Right lobe of liver (tissue), 6 donors: ENCODE results near the gene ARSD. TPM values are rescaled to one million over a fixed set of nuclear protein-coding genes. Genes with fewer than 3 reads are reported as not detected.

Experiments
- ATAC-seq, 4 donors: fragments of 200-7000 bp; cut with Tn5 transposase; one replicate each; pipeline ENCODE4 v1.9.1; 2020; ENCODE audit warnings: mild to moderate bottlenecking in 4 of 4, moderate library complexity in 4 of 4
- DNase-seq, 3 donors: peaks; one replicate each; pipeline ENCODE4 v3.0.0-alpha.2; 2020
- H3K27ac ChIP-seq, 3 donors: fragments of 200-600 bp; one replicate each; pipeline ENCODE4 v1.8.0; 2022
- H3K27me3 ChIP-seq, 2 donors: fragments of 200-600 bp; one replicate each; pipeline ENCODE4 v1.8.0; 2022
- H3K36me3 ChIP-seq, 4 donors: fragments of 200-600 bp; sonication (generic) in 1 of 4; one replicate each; pipeline versions ENCODE4 v1.5.1 to v1.8.0; 2017 to 2022; ENCODE audit warnings: control low read depth in 1 of 4
- H3K4me1 ChIP-seq, 4 donors: fragments of 200-600 bp; sonication (generic) in 1 of 4; one replicate each; pipeline versions ENCODE4 v1.5.1 to v1.8.0; 2017 to 2022; ENCODE audit warnings: control low read depth in 1 of 4
- H3K4me3 ChIP-seq, 3 donors: fragments of 200-600 bp; one replicate each; pipeline ENCODE4 v1.8.0; 2022
- H3K9me3 ChIP-seq, 4 donors: fragments of 200-600 bp; sonication (generic) in 1 of 4; one replicate each; pipeline versions ENCODE4 v1.5.1 to v1.8.0; 2017 to 2022; ENCODE audit warnings: control low read depth in 1 of 4
- POLR2A ChIP-seq: fragments of 450-650 bp; IDR thresholded peaks from one replicate; pipeline ENCODE4 v1.6.1; 2017; ENCODE audit warnings: antibody characterized with exemption, mild to moderate bottlenecking
- WGBS: methylation state at CpG from one replicate; pipeline ENCODE4 v1.1.6; 2018; ENCODE audit warnings: low coverage, low lambda C conversion rate; ENCODE audit not compliant: insufficient coverage; ENCODE audit errors: missing lambda C conversion rate; 5-methylcytosine and 5-hydroxymethylcytosine counted together
- intact Hi-C, 2 donors: fragments of 100-400 bp; cut with DNase I; formaldehyde crosslinking; loops; one replicate each; pipeline versions ENCODE4 v1.11.2 to v1.14.1; 2022
- total RNA-seq, 6 experiments: library from RNA; depleted of rRNA in 2 of 6; stranded (reverse); fragments of >200 nt in 2 of 6; fragmentation: NEBNext Ultra II Directional in 3 of 6; extraction: Animal tissue kit (Norgen Biotek cat#: 25700) in 3 of 6; gene quantifications; one replicate each; pipeline versions ENCODE4 v1.1.0 to v1.2.4, GENCODE V29; 2016 to 2023
- TF ChIP-seq, protein P1 (sequence below), 4 donors: fragments of 200-600 bp in 3 of 4; fragments of 450-650 bp in 1 of 4; IDR thresholded peaks; one replicate each; pipeline versions ENCODE4 v1.5.1 to v1.8.0; 2016 to 2022; ENCODE audit warnings: antibody characterized with exemption in 4 of 4, mild to moderate bottlenecking in 2 of 4
- donor health status: DM: no; HTN: yes; CAD: no.
- donor health status: DM: no; HTN: no; CAD: no.
- donor health status: DM: no; HTN: no; CAD: no.
- donor health status: DM: no; HTN: yes; CAD: no.
- donor health status: DM: no; HTN: yes; CAD: no.

The ARSD gene
- total RNA-seq, 6 experiments from 2014 or later = 26.2 to 76.0 (median 34.2) TPM

- Histone ChIP-seq H3K36me3 (peaks cover 0 to 7% (median 0%) of the 10 kb centered on the region in 4 donors), H3K27ac (no peak overlapping the region), H3K9me3 (no peaks in the 10 kb centered on the region), H3K4me1 (peaks cover 0 to 13% (median 0%) of the 10 kb centered on the region in 4 donors), H3K27me3 (no peaks in the 10 kb centered on the region), H3K4me3 (no peak overlapping the region)
- intact Hi-C loops = no loop called here
- ATAC-seq (no peak), DNase-seq (no peak)
- TF ChIP-seq, protein P1, sequence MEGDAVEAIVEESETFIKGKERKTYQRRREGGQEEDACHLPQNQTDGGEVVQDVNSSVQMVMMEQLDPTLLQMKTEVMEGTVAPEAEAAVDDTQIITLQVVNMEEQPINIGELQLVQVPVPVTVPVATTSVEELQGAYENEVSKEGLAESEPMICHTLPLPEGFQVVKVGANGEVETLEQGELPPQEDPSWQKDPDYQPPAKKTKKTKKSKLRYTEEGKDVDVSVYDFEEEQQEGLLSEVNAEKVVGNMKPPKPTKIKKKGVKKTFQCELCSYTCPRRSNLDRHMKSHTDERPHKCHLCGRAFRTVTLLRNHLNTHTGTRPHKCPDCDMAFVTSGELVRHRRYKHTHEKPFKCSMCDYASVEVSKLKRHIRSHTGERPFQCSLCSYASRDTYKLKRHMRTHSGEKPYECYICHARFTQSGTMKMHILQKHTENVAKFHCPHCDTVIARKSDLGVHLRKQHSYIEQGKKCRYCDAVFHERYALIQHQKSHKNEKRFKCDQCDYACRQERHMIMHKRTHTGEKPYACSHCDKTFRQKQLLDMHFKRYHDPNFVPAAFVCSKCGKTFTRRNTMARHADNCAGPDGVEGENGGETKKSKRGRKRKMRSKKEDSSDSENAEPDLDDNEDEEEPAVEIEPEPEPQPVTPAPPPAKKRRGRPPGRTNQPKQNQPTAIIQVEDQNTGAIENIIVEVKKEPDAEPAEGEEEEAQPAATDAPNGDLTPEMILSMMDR (IDR thresholded peaks at IDR 0.05) = peak in 1 of 4 donors; percentile 25
- no peak for TF ChIP-seq POLR2A
- WGBS = 94% methylated on average over 2 of the region's 2 CpGs
Observed at GRCh38 chrX:2903366-2903765, 25.8 kb downstream of the ARSD start.

DNA sequence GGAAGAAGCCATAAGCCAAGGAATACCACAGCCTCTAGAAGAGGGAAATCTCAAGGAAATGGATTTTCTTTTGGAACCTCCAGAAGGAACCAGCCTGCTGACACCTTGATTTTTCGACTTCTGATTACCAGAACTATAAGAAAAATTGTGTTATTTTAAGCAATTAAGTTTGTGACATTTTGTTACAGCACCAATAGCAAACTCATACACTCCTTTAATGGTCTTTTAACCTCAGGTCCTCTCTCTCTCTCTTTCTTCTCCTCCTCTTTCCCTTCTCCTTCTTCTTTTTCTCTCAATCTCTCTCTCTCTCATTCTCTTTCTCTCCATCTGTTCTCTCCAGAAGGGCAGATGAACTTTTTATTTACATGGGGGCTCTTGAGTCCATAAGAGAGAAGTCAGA, 26.3 kb downstream of the ARSD start:
- H3K27ac ChIP-seq = no peak overlapping the region

DNA sequence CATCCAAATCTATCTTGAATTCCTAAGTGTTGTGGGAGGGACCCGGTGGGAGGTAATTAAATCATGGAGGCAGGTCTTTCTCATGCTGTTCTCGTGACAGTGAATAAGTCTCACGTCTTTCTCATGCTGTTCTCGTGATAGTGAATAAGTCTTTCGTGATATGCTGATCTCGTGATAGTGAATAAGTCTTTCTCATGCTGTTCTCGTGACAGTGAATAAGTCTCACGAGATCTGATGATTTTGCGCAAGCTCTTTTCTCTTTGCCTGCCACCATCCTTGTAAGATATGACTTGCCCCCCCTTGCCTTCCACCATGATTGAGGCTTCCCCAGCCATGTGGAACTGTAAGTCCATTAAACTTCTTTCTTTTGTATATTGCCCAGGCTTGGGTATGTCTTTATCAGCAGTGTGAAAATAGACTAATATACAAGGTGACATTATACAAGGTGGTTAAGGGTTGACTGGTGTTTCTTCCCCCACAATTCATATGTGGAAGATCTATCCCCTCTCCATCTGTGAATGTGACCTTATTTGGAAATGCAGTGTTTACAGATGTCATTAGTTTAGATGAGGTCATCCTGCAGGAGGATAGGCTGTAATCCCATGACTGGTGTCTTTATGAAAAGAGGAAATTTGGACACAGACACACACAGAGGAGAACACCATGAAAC, 27.6 kb downstream of the ARSD start:
- H3K9me3 ChIP-seq = no peaks in the 10 kb centered on the region
- 74% methylated on average over 9 of the region's 9 CpGs for WGBS

More for the DNA sequence above, 26.3 kb downstream of the ARSD start:
- Histone ChIP-seq H3K4me1 (peaks cover 0 to 13% (median 2%) of the 10 kb centered on the region in 4 donors), H3K36me3 (peaks cover 0 to 7% (median 0%) of the 10 kb centered on the region in 4 donors), H3K4me3 (no peak overlapping the region), H3K9me3 (no peaks in the 10 kb centered on the region), H3K27me3 (no peaks in the 10 kb centered on the region)
- no peak for DNase-seq
- TF ChIP-seq, protein P1 (IDR thresholded peaks at IDR 0.05) = no peak
- TF ChIP-seq POLR2A = no peak
- no peak for ATAC-seq
- WGBS = 91% methylated on average over 1 of the region's 1 CpG
- intact Hi-C loops = no loop called here

GRCh38 chrX:2898846-2899512, 30.2 kb downstream of the ARSD start:
- Histone ChIP-seq H3K27me3 (no peaks in the 10 kb centered on the region), H3K36me3 (no peaks in the 10 kb centered on the region), H3K4me3 (peak overlapping the region; percentile 8 to 32 (median 30)), H3K9me3 (no peaks in the 10 kb centered on the region), H3K4me1 (peaks cover 0 to 27% (median 7%) of the 10 kb centered on the region in 4 donors), H3K27ac (peak overlapping the region; percentile 68 to 89 (median 71))
- WGBS = 56% methylated on average over 13 of the region's 13 CpGs
- TF ChIP-seq POLR2A = no peak
- TF ChIP-seq, protein P1 (IDR thresholded peaks at IDR 0.05) = no peak
- DNase-seq (no peak), ATAC-seq (peak in 1 of 4 donors; percentile 2)
- intact Hi-C loops = no loop called here

More for the DNA sequence above, 27.6 kb downstream of the ARSD start:
- TF ChIP-seq, protein P1 (IDR thresholded peaks at IDR 0.05) = no peak
- peak; percentile 42 for TF ChIP-seq POLR2A
- no peak for DNase-seq
- Histone ChIP-seq H3K4me1 (peaks cover 0 to 23% (median 7%) of the 10 kb centered on the region in 4 donors), H3K4me3 (peak overlapping the region in 1 of 3 donors; percentile 0), H3K27me3 (no peaks in the 10 kb centered on the region), H3K36me3 (no peaks in the 10 kb centered on the region), H3K27ac (peak overlapping the region; percentile 34 to 68 (median 42))
- peak in 2 of 4 donors; percentile 16 to 47 for ATAC-seq
- intact Hi-C loops = no loop called here
